ENCODE data around the gene NFX1.
"Not testable (repeated sequence)": the region's sequence is repeated elsewhere in the genome, so short reads cannot be mapped to it uniquely, and the experiment has no call there.

The NFX1 gene

DNA sequence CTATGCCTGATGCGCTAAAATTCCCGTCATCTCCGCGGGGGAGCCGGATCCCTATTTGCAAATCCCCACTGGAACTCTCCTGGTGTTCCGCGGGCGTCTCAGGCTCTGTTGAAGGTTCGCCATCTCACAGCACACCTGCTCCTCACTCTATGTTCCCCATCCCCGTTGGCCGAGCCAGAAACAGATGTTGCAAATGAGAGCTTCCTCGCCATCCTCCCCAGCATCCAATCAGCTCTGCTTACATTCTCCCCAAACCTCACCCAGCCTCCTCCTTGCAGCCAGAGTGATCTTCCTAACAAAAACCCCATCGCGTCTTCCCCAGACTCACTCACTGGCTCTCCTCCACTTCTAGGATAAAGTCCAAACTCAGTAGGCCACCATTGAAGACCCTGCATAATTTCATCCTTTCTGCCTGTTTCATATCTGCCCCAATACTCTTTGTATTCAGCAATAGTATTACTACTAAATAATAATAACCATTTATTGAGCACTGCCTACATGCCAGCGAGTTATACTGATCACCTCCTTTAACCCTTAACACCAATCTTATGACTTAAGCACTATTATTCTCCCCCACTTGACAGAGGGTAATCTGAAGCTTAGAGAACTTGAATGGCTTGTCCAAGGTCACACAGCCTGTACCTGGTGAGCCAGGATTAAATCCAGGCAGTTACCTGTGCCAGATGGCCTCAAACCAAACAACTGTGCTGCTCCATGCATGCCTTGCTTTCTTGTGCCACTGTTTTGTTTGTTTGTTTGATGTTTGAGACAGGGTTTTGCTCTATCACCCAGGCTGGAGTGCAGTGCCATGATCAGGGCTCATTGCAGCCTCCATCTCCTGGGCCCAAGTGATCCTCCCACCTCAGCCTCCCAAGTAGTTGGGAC, 98.0 kb downstream of the NFX1 start:
- no peak for DNase-seq (ENCODE audit: low spot score)

DNA sequence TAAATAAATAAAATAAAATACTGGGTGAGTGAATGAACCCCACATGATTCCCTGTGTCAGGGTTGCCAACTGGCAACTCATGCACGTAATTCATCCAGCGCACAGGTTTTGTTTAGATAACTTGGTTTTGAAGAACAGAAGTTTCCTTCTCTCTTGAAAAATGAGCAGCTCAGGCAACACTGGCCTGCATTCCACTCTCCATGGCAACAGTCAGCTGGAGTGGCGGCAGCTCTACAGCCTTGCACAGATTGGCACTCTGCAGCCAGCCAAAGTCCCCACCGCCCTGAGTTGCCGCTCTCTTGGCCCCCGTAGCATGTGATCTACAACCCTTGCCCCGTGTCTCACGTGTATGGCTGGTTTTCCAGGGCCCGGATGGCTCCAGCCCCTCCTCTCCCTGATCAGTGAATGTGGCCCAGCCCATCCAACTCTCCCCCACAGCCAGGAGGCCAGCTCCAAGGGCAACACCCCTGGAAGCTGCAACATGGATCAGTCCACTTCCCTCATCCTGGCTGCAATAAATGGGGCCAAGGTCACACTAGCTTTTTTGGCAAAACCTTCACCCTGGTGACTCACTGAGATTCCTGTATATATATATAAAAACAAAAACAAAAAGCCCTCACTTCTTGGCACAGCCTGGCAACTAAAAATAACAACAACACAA, 100.9 kb downstream of the NFX1 start:
- DNase-seq (ENCODE audit: low spot score): peak; percentile 77

DNA sequence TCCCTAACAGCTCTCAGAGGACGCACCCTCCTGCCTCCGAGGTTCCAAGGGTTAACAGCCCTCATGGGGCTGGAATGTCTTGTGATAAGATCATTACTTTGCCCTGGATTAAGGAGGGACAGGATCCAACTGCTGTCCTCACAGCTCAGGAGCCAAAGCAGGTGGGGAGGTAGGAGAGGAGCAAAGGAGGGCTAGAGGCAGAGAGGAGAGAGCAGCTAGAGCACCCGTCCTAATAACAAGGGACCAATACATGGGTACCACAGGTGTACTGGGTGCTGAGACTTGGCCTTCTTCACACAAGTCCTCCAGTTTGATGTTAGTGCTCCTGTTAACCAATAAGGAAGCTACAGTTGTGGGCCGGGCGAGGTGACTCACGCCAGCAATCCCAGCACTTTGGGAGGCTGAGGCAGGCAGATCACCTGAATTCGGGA, 102.3 kb downstream of the NFX1 start:
- not testable (repeated sequence) for DNase-seq (ENCODE audit: low spot score)

DNA sequence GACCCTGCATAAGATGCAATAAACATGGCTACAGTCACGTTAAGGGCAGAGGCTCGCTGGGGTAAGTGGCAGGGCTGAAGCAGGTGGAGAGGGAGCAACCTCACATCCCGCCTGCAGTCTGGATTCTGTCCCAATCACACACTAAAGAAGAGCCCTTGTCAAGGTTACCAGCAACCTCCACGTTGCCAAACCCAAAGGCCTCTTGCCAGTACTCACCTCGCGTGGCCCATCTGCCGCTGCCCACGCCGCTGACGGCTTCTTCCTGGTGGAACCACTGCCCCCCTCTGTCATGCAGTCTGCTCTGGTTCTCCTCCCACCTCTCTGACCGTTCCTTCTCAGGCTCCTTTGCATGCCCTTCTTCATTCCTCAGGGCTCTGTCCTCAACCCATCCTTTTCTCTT, 103.3 kb downstream of the NFX1 start:
- DNase-seq (ENCODE audit: low spot score): no peak

DNA sequence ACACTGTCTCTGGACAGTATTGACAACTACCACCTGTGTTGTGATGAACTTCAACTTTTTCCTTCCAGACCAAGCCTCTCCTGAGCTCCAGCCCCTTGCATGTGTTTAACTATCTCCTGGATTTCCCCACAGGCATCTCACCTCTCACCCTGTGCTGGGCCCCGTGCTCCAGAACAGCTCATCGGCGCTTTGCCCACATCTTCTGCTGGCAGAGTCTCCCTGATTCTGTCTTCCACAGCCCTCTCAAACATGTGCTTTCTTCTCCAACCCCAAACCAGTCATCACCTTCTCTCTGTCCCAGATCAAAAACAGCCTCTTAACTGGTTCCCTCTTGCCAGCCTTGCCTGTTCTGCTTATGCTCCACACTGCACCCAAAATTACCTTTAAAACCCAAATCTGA, 103.7 kb downstream of the NFX1 start:
- not testable (repeated sequence) for DNase-seq (ENCODE audit: low spot score)

GRCh38 chr9:33395159-33395879, 105.0 kb downstream of the NFX1 start:
- DNase-seq (ENCODE audit: low spot score): peak; percentile 57

DNA sequence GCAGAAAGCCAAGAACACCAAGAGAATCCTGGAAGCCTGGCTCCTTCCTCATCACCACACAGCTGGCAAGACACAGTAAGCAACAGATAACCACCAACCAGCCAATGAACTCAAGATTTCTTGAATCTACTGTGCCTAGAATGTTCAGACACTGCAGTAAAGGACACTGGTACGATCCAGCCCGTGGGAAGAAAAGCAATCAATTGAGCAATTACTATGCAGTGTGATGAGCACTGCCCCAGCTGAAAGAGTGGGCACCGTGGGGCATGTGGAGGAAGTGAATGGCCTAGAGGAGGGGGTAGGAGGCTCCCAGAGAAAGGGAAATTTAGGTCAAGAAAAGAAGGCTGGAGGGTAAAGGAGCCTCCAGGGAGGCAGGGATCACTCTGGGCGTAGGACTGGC, 107.5 kb downstream of the NFX1 start:
- DNase-seq (ENCODE audit: low spot score): not testable (repeated sequence)

- DNase-seq (ENCODE audit: low spot score): not testable (repeated sequence)
These were observed 108.7 kb downstream of the NFX1 start for GRCh38 chr9:33399047-33399446.

DNA sequence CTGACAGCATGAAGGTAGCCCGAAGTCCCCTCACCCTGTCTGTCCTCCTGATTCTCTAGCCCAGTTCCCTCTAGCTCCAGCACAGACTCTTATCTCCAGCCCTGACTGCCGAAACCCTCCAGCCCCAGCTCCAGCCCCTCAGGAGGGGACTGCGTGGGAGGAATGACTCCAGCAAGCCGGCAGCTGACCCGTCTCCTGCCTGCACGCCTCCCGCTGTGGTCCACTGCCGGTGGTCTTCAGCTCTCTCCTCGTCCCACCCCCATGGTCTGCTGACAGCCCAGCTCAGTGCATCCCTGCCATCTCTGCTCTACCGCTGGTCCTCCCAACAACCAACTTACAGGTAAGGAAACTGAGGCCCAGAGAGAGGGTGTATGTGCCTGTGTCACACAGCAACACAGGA, 111.5 kb downstream of the NFX1 start:
- DNase-seq (ENCODE audit: low spot score): not testable (repeated sequence)

DNA sequence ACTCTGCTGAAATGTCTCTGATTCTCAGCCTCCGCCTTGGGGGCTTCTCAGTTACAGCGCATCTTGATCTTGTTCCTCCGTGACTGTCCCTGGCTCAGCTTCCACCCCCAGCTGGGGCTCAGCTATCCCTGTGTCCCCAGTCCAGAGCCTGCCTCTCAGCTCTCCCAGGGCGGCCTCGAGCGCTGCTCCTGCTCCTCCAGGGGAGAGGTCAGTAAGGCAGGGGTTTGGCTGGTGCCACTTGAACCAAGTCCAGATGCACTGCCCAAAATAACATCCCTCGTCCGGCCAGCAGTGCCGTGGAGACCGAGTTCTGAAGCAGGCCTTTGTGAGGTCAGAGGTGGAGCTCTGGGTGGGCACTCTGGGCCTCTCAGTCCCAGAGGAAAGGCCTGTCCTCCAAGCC, 112.1 kb downstream of the NFX1 start, which contains the start of gene AQP7:
TSS of gene AQP7 (minus strand) at position 198 of the 400 bp plus-strand sequence. CDS start 1,306 bp downstream, outside the sequence.
- not testable (repeated sequence) for DNase-seq (ENCODE audit: low spot score)

- no peak for DNase-seq (ENCODE audit: low spot score)
These were observed 113.8 kb downstream of the NFX1 start for GRCh38 chr9:33403941-33404787.

GRCh38 chr9:33404788-33405362, 114.6 kb downstream of the NFX1 start:
- DNase-seq (ENCODE audit: low spot score): no peak

- no peak for DNase-seq (ENCODE audit: low spot score)
These were observed 116.7 kb downstream of the NFX1 start for GRCh38 chr9:33407061-33407460.

- no peak for DNase-seq (ENCODE audit: low spot score)
These were observed 117.8 kb downstream of the NFX1 start for GRCh38 chr9:33408087-33408486.

DNA sequence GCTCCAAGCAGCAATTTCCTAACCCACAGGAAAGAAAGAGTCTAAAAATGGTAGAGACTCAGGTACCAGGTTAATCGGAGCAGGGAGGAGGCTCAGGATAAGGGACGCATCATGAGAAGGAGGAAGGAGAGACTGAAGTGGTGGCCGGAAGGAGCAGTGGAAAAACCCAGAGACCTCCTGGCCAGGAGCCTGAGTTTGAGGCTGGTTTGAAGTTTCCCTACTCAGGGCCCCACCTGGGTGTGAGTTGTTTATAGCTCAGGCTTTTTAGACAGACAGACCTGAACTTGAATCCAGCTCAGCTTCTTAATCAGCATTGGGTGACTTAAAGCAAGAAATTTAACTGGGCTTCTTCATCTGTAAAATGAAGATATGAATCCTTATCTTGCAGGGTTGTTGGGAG, 124.0 kb downstream of the NFX1 start:
- DNase-seq (ENCODE audit: low spot score): no peak

- no peak for DNase-seq (ENCODE audit: low spot score)
These were observed 124.7 kb downstream of the NFX1 start for GRCh38 chr9:33414889-33415500.

- DNase-seq (ENCODE audit: low spot score): peak; percentile 94
These were observed 125.3 kb downstream of the NFX1 start for GRCh38 chr9:33415501-33416038.

GRCh38 chr9:33416996-33417395, 126.7 kb downstream of the NFX1 start:
- DNase-seq (ENCODE audit: low spot score): peak; percentile 37

GRCh38 chr9:33418090-33418489, 127.8 kb downstream of the NFX1 start:
- DNase-seq (ENCODE audit: low spot score): peak; percentile 48

- no peak for DNase-seq (ENCODE audit: low spot score)
These were observed 129.5 kb downstream of the NFX1 start for GRCh38 chr9:33419708-33420303.
